ENCODE measurements around the gene GOSR2.

The GOSR2 gene

DNA sequence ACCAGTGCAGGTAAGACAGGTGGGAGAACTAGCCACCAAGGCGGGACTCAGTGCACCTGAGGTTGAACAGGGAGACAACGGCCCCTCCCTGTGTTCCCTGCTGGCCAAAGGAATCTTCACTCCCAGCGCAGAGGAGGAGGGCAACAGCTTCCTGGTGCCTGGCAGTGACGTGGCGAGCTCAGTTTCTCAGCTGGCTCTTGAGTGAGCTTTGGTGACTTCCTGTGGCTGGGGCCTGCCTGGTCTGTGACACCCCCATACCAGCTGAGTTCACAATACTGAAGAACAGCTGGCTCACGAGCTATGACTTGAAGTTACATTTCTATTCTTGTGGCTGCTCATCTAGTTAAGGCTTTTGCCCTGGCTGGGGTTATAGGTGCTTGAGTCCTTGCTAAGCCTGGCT lies 45.5 kb upstream of the GOSR2 start:
- TF ChIP-seq, protein P1, sequence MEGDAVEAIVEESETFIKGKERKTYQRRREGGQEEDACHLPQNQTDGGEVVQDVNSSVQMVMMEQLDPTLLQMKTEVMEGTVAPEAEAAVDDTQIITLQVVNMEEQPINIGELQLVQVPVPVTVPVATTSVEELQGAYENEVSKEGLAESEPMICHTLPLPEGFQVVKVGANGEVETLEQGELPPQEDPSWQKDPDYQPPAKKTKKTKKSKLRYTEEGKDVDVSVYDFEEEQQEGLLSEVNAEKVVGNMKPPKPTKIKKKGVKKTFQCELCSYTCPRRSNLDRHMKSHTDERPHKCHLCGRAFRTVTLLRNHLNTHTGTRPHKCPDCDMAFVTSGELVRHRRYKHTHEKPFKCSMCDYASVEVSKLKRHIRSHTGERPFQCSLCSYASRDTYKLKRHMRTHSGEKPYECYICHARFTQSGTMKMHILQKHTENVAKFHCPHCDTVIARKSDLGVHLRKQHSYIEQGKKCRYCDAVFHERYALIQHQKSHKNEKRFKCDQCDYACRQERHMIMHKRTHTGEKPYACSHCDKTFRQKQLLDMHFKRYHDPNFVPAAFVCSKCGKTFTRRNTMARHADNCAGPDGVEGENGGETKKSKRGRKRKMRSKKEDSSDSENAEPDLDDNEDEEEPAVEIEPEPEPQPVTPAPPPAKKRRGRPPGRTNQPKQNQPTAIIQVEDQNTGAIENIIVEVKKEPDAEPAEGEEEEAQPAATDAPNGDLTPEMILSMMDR (IDR thresholded peaks at IDR 0.05) = no peak
- TF ChIP-seq ZFX (IDR thresholded peaks at IDR 0.05; ENCODE audit: borderline replicate concordance) = no peak
- no peak overlapping the region for H3K27ac ChIP-seq

DNA sequence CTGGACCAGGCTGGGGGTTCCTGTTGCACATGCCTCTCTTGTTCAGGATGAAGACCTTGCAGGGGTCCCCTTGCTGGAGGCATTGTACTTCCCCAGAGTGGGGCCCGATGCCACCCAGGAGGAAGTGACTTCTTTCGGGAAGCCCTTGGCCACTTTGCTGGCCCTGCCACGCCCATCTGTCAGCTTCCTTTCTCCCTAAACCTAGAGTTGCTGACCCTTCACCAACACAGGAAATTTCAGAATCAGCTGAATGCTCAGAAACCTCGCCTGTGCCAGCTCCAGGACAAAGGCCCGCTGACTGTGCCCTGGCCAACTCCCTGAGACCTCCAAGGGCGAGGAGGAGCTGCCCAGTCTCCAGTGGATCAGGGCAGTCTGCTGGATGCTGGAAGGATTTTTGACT lies 44.9 kb upstream of the GOSR2 start:
- TF ChIP-seq, protein P1 (IDR thresholded peaks at IDR 0.05) = no peak
- no peak for TF ChIP-seq ZFX (IDR thresholded peaks at IDR 0.05; ENCODE audit: borderline replicate concordance)

DNA sequence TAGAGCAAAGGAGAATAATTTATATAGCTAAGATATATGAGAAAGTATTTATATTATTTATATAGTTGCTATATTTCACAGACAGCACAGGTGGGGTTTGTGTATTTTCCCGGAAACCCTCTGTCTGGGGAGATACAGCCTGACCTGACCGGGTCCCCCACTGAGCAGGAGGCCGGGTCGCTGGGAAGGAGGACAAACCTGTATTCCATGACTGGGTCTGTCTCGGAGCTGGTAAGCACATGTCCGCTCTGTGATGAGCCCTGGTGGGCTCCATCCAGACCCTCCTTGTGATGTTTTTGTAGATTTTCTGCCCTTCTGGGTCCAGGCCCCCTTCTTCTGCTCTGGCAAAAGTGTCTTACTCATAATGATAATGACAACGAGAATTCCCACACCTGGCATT lies 43.9 kb upstream of the GOSR2 start:
- TF ChIP-seq, protein P1 (IDR thresholded peaks at IDR 0.05) = no peak
- no peak for TF ChIP-seq ZFX (IDR thresholded peaks at IDR 0.05; ENCODE audit: borderline replicate concordance)
- H3K27ac ChIP-seq = no peak overlapping the region

More for the DNA sequence above, 44.9 kb upstream of the GOSR2 start:
- H3K27ac ChIP-seq = no peak overlapping the region

DNA sequence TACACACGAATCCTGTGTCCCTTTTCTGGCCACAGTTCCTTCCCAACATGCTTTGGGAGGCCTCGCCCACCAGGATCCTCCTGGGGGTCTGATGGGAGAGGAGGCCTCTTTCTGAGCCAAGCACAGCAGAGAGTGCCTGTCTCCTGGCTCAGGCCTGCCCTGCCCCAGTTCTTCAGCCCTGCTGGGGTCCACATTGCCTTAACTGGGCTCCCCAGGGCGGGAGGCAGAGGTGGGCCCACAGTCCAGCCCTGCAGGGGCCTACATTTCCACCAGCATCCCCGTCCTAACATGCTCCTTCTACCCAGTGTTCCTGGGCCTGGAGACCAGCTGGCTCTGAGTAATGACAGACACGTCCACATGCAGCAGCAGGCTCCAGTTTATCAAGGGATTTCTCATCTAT lies 41.9 kb upstream of the GOSR2 start:
- no peak overlapping the region for H3K27ac ChIP-seq
- TF ChIP-seq ZFX (IDR thresholded peaks at IDR 0.05; ENCODE audit: borderline replicate concordance) = no peak
- TF ChIP-seq, protein P1 (IDR thresholded peaks at IDR 0.05) = no peak

DNA sequence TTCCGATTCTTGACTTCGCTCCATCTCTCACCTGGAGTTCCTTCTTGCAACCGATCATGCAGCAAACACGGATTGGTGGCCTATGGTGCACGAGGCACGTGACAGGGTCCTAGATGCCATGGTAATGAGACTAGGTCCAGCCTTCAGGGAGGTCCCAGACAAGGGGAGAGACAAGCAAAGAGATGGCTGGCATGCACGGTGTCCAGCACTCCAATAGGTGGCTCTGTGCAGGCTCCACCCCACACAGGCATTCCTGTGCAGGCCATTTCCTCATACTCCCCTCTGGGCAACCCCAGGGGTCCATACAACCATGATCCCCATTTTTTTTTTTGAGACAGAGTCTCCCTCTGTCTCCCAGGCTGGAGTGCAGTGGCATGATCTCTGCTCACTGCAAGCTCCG lies 40.3 kb upstream of the GOSR2 start:
- H3K27ac ChIP-seq = no peak overlapping the region
- TF ChIP-seq ZFX (IDR thresholded peaks at IDR 0.05; ENCODE audit: borderline replicate concordance) = no peak
- TF ChIP-seq, protein P1 (IDR thresholded peaks at IDR 0.05) = no peak

DNA sequence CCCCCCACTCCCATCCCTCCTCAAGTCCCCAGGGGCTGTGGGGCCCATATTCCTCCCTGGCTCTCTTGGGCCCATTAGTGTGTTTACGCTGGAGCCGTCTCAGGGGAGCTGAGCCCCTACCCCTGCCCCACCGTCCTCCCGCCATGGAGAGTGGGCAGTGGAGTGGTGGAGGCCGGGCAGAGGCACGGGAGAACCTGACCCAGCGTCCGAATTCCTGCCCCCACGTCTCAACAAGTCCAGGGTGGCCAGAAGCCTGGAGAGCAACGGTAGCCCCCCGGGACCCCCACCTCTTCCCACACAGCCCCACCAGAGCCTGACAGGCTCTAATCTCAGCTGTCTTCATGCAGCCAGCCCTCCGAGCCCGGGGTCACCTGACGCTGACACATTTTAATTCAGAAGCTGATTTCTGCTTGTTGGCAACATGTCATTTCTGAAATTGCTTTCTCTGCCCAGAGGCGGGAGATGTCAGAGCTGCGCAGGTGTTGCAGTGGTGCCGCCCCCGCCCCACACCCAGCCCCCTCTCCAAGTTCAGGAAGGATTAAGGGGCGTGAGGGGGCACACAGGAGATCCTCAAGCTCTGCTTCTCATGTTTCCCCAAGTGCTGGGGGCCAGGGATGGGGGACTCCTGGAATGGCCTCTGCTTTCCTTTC lies 39.0 kb upstream of the GOSR2 start:
- no peak for TF ChIP-seq ZFX (IDR thresholded peaks at IDR 0.05; ENCODE audit: borderline replicate concordance)
- TF ChIP-seq, protein P1 (IDR thresholded peaks at IDR 0.05) = no peak
- no peak overlapping the region for H3K27ac ChIP-seq

DNA sequence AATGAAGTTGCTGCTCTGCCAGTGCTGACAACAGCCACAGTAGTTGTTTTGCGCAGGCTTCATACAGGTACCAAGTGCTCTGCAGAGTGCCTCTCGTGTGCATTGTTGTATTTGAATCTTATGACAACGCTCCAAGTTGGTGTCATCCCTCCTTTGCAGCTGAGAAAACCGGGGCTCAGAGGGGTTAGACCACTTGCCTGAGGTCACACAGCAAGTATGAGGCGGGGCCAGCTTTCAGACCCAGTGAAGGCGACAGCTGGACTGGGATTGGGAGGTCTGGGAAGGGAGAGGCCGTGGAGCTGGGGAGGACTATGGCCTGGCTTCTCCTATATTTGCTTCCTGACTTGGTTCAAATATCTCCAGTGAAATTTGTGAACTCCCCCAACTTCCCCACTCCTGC lies 38.4 kb upstream of the GOSR2 start:
- TF ChIP-seq, protein P1 (IDR thresholded peaks at IDR 0.05) = no peak

More for the DNA sequence above, 38.4 kb upstream of the GOSR2 start:
- H3K27ac ChIP-seq = no peak overlapping the region

Measured in 22Rv1 (cell line).